DMS 273 (cell line): ENCODE data around the gene MYO9B.

Experiments used
- DNase-seq: peaks from one replicate; lab custom pipeline; 2025; ENCODE audit not compliant: unreplicated experiment; lab: John Stamatoyannopoulos, UW

The MYO9B gene

DNA sequence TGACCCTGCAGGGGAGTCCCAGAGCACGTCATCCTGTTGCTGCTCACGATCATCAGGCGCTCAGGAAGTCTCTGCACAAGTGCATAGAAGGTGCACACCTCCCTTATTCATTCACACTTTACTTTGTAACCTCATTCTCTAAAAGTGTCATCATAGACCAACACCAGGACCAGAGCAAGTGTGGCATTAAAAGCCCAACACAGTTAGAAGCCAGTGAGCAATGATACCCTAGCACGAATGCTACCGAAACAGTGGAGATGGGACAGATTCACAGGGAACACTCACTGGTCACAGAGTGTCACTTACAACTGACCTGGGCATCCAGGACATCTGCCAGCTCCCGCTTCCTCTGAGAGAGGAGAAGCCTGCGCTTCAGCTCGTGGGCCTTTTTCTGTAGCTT lies 17.3 kb upstream of the MYO9B start:
- DNase-seq: peak; percentile 66

DNA sequence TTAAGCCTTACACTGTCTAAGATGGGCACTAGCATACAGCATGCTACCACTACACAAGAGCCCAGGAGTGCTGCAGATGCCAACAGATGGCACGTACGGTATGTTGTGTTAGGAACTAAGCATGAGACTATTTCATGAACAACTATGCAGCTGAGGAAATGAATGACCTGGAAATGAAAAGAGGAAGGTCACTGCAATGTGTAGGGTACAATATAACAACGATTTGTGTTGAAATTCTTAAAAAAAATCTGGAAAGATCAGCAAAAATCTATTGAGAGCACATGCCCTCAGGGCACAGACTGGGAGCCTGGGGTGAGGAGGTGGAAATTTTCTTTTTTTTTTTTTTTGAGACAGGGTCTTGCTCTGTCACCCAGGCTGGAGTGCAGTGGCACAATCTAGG lies 14.8 kb upstream of the MYO9B start:
- DNase-seq: no peak

GRCh38 chr19:17061205-17061604 lies 14.4 kb upstream of the MYO9B start:
- DNase-seq: no peak

DNA sequence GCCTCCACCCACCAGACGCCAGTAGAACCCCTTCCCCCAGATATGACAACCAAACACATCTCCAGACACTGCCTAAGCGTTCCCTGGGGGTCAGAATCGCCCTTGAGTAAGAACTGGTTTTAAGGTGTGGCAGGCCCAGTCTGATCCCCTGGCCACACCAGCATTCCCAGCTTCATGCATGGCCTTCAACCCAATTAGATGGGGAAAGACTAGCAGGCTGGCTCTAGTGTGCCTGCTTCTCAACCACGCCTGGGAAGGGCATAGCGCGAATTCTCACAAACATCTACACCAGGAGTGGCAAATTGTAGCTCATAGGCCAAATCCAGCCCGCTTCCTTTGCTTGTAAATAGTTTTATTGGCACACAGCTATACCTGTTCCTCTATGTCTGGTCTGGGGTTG lies 13.9 kb upstream of the MYO9B start:
- no peak for DNase-seq

- DNase-seq: no peak
These were observed 12.1 kb upstream of the MYO9B start for GRCh38 chr19:17063428-17063827.

DNA sequence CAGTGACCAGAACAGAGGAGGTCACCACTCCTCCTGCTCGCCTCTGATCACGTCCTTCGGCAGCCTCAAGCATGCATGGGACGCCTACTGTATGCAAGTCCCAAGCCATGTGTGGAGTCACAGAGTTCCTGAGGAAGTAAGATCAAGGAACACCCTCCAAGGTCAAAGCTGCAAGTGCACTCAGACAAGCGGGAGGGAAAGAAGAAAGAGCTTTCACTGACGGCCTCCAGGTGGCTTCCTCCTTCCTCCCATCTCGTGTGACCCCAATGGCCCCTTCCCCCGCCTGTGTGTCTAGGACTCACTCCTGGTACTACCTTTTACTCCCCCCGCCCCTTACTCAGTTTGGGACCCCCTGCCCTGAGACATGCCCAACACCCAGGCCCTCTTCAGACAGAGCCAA lies 6.4 kb upstream of the MYO9B start:
- DNase-seq: no peak

DNA sequence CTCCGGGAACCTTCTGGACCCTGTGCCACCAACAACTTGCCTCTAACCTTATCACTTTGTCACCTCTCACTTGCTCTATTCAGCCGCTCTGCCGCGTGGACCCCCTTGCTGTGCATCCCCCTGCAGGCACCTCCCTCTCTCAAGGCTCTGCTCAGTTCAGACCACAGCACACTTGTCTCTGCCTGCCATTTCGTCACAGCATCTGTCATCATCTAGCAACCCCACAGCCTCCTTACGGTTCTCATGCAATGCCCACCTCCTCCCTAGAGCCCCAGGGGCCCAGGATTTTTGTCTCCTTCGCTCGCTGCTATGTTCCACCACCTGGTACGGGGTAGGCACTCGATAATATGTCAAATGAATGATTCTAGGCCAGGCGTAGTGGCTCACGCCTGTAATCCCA lies 5.2 kb upstream of the MYO9B start:
- no peak for DNase-seq

GRCh38 chr19:17070912-17071311 lies 4.7 kb upstream of the MYO9B start:
- DNase-seq: no peak

- DNase-seq: no peak
These were observed 1.5 kb upstream of the MYO9B start for GRCh38 chr19:17073869-17074633.

DNA sequence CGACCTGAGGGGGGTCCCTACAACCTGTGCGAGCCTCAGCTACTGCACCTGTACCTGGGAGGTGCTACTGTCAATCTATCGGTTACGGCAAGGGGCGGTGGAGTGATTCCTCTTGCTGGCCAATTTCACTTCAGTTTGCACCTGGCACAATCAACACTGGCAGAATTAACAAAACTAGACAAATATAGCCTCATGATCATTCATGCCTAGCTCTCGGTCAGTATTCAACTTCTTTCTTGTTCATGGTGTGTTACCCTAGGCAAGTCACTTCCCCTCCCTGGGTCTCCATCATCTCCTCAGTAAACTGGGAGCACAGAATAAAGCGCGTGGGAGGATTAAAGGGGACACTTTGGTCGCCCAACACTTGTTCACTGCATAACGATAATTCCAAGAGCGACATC lies 943 bp upstream of the MYO9B start:
- DNase-seq: no peak

- peak; percentile 63 for DNase-seq
These were observed 426 bp downstream of the MYO9B start for GRCh38 chr19:17075864-17076542.

DNA sequence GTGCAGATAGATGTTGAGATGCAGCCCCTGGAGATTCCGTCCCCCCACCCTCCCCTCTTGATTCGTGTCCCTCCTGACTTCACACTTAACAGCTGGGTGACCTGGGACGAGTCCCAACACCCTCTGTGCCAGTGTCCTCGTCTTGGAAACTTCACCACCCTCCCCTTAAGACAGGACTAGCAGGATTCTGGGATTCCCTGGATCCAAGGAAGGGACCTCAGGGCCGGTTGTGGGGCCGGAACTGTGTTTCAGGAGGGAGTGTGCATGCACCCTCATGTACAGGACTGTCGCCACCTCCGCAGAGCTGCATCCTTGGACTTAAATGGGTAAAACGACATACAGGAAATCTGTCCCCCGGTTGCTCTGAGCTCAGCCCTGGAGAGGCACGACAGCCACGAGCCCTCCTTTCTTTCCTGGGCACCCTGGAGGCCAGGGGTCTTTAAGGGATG lies 990 bp downstream of the MYO9B start:
- peak; percentile 43 for DNase-seq

DNA sequence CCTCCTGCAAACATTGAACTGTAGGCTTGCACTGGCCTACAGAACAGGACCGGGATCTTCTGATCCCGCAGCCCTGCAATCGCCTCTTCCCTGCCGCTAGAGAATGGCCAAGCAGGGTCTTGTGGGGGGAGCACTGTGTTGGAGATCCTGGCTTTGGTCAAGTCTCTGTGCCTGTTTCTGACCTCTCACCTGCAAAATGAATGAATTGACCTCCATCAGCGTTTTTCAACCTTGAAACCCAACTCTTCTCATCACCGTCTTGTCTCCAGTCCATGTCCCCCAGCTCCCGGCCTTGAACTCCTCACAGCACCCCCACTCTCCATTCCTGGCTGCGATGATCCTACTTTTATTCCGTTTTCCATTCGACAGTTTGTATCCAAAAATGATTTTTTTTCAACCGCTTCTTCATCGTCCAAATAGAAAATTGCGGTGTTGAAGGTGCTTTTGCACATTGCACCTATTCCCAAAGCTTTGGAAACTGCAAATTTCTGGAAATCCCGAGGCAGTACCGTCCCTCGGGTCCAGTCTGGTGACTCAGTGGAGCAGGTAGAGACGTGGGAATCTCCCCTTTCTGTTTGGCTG lies 2.0 kb downstream of the MYO9B start:
- no peak for DNase-seq

GRCh38 chr19:17078036-17078919 lies 2.7 kb downstream of the MYO9B start:
- no peak for DNase-seq

DNA sequence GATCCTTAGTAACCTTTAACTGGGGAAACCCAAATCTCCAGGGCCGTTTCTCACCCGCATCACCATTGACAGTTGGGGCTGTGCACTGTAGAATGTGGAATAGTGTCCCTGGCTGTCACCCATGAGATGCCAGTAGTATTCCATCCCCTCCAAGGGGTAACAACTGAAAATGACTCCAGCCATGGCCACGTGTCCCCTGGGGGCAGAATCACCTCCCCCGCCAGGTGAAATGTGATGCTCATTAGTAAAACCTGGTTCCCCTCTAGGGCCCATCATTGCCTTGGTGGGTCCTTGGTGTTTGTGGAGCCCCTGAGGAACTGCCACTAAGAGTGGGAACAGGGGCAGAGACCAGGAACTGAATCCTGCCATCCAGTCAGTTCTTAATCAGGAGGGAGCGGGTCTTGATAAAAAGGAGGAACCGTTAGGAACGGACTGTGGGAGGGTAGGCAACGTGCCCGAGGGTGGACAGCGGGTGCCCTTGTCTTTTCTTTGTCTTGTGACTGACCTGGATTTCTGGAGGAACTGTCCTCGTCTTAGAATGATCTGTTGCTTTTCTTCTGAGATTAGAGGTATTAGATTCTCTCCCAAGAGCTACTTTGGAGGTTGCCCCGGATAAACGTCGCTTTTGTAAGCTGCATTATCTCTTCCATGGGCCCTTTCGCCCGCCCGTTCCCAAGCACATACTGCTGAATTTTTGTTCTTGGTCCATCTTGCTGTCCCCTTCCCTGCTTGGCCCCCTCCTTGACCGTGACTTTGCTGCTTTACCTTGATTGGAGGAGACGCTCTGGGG lies 3.5 kb downstream of the MYO9B start:
- DNase-seq: no peak

DNA sequence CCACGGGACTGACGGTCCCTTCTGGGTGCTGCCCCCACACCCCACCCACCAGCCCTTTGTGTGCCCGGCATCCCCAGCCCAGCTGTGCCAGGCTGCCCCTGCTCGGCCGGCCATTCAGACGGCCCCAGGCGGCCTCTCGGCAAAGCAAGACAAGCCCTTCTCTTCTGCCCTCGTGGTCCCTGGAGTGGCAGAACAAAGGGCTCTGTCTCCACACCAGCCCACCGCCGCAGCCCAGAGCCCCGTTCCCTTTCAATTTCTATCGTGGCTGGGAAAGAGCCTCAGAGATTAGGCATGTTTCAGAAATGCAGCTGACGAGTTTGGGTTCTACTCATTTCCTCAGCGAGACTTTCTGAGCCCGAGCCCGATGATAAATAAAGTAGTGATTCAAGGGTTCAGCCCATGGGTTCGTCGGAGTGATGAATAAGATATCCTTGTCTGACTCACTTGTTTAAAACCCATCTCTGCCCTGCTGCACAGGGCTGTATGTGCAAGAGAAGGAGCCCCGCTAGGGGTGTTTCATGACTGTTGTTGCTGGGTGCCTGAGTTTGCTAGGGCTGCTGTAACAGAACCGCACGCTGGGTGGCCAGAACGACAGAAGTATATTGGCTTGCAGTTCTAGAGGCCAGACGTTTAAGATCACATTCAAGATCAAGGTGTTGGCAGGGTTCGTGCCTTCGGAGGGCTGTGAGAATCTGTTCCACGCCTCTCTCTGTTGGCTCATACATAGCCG lies 4.3 kb downstream of the MYO9B start:
- DNase-seq: no peak

GRCh38 chr19:17080440-17080801 lies 4.8 kb downstream of the MYO9B start:
- DNase-seq: no peak

DNA sequence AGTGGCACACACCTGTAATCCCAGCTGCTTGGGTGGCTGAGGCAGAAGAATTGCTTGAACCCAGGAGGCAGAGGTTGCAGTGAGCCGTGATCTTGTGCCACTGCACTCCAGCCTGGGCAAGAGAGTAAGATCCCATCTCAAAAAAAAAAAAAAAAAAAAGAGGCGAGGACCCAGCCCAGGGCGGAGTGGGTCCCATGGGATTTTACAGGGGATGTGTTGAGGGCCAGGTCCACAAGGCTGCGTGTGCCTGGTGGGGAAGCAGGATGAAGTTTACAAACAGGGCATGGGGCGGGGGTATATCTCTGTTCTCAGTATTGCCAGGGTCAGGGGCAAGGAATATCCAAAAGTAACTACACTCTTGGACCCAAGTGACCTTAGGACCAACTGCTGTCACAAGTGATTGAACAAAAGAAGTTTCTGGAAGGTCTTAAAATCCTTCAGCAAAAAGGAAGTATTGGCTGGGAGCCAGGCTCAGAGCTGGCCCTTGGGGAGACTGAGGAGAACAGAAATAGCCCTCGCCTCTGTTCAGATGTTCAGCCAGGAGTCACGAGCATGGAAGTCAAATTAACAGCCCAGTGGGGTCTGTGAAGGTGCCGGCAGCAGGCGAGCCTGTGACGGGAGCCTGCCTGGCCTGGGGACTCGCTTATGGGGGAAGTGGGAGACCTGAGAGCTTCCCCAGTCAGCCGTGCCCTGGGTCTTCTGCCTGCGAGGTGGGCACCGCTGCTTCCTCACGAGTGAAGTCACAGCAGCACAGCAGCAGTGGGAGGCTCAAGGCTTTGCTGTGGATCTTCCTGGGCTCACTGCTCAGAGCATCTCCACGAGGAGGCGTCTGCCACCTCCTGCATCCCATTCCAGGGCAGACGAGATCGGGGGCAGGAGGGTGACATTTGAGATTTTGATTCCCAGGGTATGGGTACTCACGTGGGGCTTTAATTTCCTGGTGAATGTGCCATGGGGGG lies 6.4 kb downstream of the MYO9B start:
- DNase-seq: no peak

DNA sequence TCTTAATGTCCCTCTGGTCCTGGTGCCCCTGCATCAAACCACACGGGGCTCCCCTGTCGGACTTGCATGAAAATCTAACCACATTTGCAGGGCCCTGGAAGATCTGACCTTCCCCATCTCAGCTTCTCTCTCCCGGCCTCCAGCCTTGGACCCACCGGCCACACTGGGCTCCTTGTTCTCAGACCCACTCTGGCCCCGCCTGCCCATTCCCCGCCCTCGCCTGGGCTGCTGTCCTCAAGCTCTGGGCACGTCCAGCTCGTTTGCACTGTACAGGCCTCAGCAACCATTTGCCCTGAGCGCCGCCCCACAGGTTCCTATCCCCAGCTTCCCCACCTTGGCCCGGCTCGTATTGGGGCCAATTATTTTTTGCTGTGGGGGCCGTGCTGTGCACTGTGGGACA lies 10.5 kb downstream of the MYO9B start:
- no peak for DNase-seq
